Renal cortical epithelial cell (primary cell): ENCODE measurements around the gene GDF3. TPM values are rescaled to one million over a fixed set of nuclear protein-coding genes. Genes with fewer than 3 reads are reported as not detected.
"Not testable (repeated sequence)": the region's sequence is repeated elsewhere in the genome, so short reads cannot be mapped to it uniquely, and the experiment has no call there.

Experiments used
- DNase-seq: peaks from one replicate; pipeline ENCODE4 v3.0.0-alpha.2; 2011; ENCODE audit warnings: low read depth
- total RNA-seq: library from RNA; depleted of rRNA; stranded (reverse); fragments of >200 nt; gene quantifications from 2 replicates; pipeline ENCODE4 v1.2.3, GENCODE V29; 2014

The GDF3 gene
- total RNA-seq = not detected in 2 replicates

DNA sequence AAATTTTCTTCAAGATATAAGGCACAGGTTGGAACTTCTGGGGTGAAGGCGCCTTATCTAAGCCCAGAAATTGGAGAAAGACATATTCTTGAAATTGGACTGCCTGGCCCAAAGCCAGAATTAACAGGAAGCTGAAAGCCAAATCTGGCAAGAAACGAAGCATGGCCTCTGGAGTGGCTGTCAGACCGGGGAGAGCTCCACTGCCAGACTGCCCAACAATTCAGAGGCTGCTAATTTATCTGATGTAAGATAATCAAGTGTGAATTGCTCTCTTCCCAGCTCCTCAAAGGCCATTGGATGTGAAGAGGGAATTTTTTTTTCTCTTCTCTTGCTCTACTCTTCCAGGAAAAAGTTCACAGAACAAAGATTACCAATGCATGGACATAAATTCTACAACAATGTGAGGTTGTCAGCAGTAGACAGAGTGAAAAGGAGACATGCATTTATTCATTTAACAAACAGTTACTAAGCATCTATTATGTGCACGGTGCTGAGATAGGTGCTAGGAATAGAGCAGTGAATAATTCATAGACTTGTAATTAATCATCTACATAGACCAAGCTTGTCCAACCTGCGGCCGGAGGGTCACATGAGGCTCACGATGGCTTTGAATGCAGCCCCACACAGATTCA lies at the start of gene GDF3:
Gene GDF3 (minus strand): TSS at position 210 of the 632 bp plus-strand sequence. CDS start 47 bp downstream, at position 163.
- DNase-seq = no peak

DNA sequence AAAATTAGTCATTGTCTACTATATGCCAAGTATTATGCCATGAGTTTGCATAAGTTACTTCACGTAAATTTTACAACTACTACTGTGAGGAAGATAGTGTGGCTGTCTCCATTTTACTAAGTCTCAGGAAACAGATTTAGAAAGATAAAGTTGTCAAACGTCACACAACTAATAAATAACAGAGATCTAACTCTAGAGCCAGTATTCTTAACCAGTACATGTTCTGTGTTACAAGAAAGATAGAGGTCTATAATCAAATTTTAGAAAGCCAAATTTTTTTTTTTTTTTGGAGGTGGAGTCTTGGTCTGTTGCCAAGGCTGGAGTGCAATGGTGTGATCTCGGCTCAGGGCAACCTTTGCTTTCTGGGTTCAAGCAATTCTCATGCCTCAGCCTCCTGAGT lies 37.4 kb upstream of the GDF3 start:
- DNase-seq = no peak

DNA sequence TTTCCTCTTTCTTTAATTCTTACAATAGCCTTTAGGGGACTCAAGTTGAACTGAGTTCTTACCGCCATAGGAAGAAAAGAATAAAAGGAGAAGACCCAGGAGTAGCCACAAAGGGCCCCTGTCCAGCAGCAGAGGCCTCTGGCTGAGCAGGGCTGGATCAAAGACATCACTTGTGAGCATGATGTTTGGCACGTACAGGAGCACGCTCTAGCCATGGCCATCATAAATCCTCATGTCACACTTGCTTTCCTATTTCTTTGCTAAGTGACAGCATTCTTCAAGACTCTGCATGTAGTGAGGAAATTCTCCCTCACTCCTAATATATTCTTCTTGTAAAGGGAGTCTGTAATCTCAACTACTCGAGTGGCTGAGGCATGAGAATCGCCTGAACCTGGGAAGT lies 35.9 kb upstream of the GDF3 start:
- DNase-seq = no peak

DNA sequence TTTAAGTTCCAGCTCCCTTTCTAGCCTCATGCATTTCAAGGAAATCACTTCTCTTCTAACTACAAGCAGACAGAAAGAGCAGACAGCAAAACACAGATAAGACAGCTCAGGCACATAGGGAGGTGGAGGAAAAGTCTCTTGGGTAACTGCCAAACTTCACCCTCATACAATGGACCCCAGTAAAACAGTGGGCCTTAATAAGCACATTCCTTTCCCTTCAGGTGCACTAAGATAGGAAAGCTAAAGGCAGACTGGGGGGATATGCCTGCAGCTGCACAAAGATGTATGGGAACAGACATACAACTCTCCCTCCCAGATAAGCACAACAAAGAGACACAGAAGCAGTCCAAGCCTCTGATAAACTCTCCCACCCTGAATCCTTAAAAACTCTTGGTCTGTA lies 35.4 kb upstream of the GDF3 start:
- DNase-seq = not testable (repeated sequence)

- no peak for DNase-seq
Measured at GRCh38 chr12:7729746-7730145, 34.2 kb upstream of the GDF3 start.

GRCh38 chr12:7723926-7724325 lies 28.4 kb upstream of the GDF3 start:
- no peak for DNase-seq

DNA sequence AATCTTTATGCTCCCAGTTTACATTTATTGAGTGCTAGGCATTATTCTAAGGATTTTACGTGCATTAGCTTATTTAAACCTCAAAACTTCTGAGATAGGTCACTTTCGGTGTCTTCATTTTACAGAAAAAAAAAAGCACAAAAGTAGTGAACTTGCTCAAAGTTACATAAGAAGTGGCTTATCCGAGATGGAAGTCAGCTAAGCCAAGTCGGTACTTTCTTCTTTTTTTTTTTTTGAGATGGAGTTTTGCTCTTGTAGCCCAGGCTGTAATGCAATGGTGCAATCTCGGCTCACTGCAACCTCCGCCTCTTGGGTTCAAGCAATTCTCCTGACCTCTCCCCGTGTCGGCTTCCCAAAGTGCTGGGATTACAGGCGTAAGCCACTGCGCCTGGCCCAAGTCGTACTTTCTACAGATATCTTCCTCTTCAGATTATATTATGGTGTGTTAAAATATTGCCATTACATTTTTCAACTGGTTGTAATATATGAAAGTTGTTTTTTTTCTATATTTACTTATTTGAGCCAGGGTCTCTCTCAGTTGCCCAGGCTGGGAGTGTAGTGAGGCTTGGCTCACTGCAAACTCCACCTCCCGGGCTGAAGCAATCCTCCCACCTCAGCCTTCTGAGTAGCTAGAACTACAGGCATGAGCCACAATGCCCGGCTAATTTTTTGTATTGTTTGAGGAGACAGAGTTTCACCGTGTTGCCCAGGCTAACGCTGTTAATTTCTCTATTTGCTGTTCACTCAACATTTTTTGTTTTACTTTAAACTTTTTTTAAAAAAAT lies 24.6 kb upstream of the GDF3 start:
- DNase-seq = no peak

DNA sequence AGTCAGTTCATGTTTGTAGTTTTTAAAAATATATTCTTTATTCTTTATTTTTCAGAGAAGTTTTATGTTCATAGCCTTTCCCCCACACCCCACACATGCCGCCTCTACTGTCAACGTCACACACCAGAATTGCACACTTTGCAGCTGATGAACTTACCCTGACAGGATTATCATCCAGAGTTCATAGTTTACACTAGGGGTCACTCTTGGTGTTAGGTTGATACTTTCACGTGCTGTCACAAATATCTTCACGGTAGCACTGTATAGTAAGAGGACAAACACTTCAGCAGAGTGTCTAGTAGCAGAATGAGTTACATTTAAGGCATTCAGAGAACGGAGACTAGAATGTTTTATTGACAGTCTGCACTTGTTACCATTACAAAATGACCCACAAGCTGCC lies 20.8 kb upstream of the GDF3 start:
- DNase-seq = no peak

- no peak for DNase-seq
Measured at GRCh38 chr12:7712841-7713442, 17.4 kb upstream of the GDF3 start.

GRCh38 chr12:7711133-7711532 lies 15.6 kb upstream of the GDF3 start, which contains the start of gene DPPA3:
Gene DPPA3 (plus strand): TSS chr12:7711433. CDS start chr12:7711571, 138 bp downstream.
- no peak for DNase-seq

DNA sequence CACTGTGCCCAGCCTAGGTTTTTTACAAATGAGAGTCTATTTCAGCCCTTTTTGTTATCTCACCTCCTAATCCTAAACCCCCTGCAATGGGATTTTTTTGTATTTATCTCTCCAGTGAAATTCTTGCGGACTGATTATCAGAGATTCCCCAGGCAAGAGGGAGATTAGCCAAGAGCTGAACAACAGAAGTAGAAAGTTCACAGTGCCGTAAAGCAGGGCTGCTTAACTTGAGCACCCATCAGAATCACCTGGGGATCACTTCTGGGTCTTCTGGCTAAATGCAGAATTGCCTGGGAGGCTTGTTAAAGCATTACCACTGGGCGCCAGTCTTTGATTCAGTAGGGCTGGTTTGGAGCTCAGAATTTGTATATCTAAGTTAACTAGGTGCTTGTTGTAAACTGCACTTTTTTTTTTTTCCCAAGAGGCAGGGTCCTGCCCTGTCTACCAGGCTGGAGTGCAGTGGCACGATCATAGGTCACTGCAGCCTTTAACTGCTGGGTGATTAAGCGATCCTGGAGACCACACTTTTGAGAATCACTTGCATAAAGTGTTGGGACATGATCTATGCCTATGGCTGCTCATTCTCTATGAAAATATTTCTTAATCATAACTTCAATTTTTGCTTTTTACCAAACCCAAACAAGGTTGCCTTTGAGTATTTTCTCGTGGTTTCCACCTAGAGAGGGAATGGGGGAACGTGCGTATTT lies 14.5 kb upstream of the GDF3 start:
- DNase-seq = no peak

- DNase-seq = no peak
Measured at GRCh38 chr12:7705846-7706245, 10.3 kb upstream of the GDF3 start.

DNA sequence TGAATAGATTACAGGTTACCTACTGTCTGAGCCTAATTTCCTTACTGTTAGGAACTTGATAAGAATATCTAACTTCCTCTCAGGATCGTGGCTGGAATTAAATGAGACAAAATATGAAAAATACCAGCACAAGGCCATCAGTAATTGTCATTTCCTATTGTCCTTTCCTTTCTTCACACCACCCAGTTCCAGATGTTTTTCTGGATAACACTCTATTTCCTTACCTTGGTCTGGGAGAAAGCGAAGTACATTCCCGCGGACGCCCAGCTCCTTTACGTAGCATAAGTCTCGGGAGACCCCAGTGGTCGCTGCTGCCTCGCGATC lies 376 bp downstream of the GDF3 start:
- DNase-seq = no peak

- no peak for DNase-seq
Measured at GRCh38 chr12:7694556-7695236, 879 bp downstream of the GDF3 start.

- DNase-seq = no peak
Measured at GRCh38 chr12:7693793-7694192, 1.8 kb downstream of the GDF3 start.

GRCh38 chr12:7681535-7681934 lies 14.0 kb downstream of the GDF3 start:
- no peak for DNase-seq

- DNase-seq = no peak
Measured at GRCh38 chr12:7679251-7680045, 16.1 kb downstream of the GDF3 start.

GRCh38 chr12:7678744-7679143 lies 16.8 kb downstream of the GDF3 start:
- DNase-seq = no peak

DNA sequence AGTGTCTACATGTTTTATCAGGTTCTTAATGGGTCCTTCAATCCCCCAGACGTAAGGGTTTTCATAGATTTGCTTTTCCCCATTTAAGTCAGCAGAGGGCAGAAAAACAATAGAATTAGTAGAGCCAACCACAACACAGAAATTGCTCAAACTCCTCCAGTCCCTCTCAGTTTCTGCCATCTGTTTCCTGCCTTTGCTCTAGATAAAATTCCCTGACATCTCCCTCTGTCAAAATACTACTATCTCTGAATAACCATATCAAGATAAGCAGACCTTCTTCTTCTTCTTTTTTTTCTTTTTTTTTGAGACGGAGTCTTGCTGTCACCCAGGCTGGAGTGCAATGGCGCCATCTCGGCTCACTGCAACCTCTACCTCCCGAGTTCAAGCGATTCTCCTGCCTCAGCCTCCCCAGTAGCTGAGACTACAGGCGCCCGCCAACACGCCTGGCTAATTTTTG lies 18.1 kb downstream of the GDF3 start:
- DNase-seq = peak; percentile 7

DNA sequence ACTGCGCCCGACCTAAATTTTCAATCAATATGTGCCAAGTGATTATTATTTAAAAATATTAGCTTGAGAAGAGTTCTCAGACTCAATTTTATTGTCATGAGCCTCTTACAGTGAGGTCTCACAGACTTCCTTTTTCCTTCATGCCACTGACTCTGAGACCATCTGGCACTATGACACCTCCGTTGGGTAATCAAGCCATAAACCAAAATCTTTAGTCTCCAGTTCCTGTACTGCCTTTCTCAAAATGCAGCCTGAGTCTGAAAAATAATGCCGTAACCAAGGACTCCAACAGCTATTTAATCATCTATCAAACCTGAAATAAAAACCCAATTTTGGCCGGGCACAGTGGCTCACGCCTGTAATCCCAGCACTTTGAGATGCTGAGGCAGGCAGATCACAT lies 20.1 kb downstream of the GDF3 start:
- not testable (repeated sequence) for DNase-seq

DNA sequence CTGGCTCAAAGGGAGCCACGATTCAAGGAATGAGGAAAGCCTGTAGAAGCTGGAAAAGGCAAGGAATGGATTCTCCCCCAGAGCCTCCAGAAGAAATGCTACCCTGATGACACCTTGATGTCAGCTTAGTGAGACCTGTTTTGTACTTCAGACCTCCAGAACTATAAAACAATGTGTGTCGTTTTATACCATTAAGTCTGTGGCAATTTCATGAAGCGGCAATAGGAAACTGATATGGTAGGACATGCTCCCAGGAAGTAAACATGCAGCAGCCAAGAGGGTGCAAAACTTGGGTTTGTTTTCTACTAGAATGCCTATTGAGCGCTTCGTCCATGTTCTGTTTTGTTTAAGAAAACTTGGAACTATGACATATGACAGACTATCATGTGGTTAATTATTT lies 27.4 kb downstream of the GDF3 start:
- DNase-seq = no peak
